Right atrium auricular region (tissue), 2 donors: ENCODE data around the gene TSPYL6. TPM values are rescaled to one million over a fixed set of nuclear protein-coding genes. Genes with fewer than 3 reads are reported as not detected.

Experiments
- DNase-seq: peaks from one replicate; pipeline ENCODE4 v3.0.0-alpha.2; 2019; ENCODE audit warnings: low spot score
- H3K27ac ChIP-seq, 2 donors: fragments of 200-600 bp; sonication (generic); 1 replicate in 1 of 2; 2 replicates in 1 of 2; pipeline ENCODE4 v1.5.1; 2016 to 2019
- H3K27me3 ChIP-seq, 2 donors: fragments of 200-600 bp; sonication (generic); one replicate each; pipeline versions ENCODE4 v1.5.1 to v1.6.0; 2017 to 2019
- H3K36me3 ChIP-seq: fragments of 200-600 bp; sonication (generic); one replicate; pipeline ENCODE4 v1.5.1; 2016
- H3K4me1 ChIP-seq, 2 donors: fragments of 200-600 bp; sonication (generic); one replicate each; pipeline versions ENCODE4 v1.5.1 to v1.6.0; 2017 to 2019
- H3K4me3 ChIP-seq, 2 donors: fragments of 200-600 bp; sonication (generic); 1 replicate in 1 of 2; 2 replicates in 1 of 2; pipeline ENCODE4 v1.5.1; 2017 to 2019; ENCODE audit warnings: mild to moderate bottlenecking in 1 of 2, moderate library complexity in 1 of 2
- H3K9me3 ChIP-seq, 2 donors: fragments of 200-600 bp; sonication (generic); one replicate each; pipeline ENCODE4 v1.5.1; 2019
- CTCF ChIP-seq, 2 donors: fragments of 200-600 bp; sonication (generic); IDR thresholded peaks; one replicate each; pipeline ENCODE4 v1.5.1; 2019; ENCODE audit warnings: antibody characterized with exemption in 2 of 2
- total RNA-seq, 2 donors: library from RNA; depleted of rRNA; stranded (reverse); fragments of >200 nt; gene quantifications; one replicate each; pipeline ENCODE4 v1.1.0, GENCODE V29; 2016

The TSPYL6 gene
- total RNA-seq, 2 donors from 2014 or later: not detected

GRCh38 chr2:54289917-54290316, 33.9 kb upstream of the TSPYL6 start:
- peak overlapping the region in 1 of 2 donors; percentile 11 for H3K27ac ChIP-seq
- no peaks in the 10 kb centered on the region for H3K36me3 ChIP-seq
- H3K9me3 ChIP-seq: no peaks in the 10 kb centered on the region
- no peak for TF ChIP-seq CTCF (IDR thresholded peaks at IDR 0.05)
- no peaks in the 10 kb centered on the region for H3K4me1 ChIP-seq
- H3K4me3 ChIP-seq: no peak overlapping the region
- H3K27me3 ChIP-seq: no peaks in the 10 kb centered on the region
- no peak for DNase-seq

GRCh38 chr2:54287532-54287931, 31.5 kb upstream of the TSPYL6 start:
- H3K27ac ChIP-seq: peak overlapping the region in 1 of 2 donors; percentile 1
- TF ChIP-seq CTCF (IDR thresholded peaks at IDR 0.05): no peak
- peak; percentile 61 for DNase-seq
- H3K27me3 ChIP-seq: no peaks in the 10 kb centered on the region
- H3K4me1 ChIP-seq: no peaks in the 10 kb centered on the region
- H3K36me3 ChIP-seq: no peaks in the 10 kb centered on the region
- no peak overlapping the region for H3K4me3 ChIP-seq
- no peaks in the 10 kb centered on the region for H3K9me3 ChIP-seq

- DNase-seq: no peak
- Histone ChIP-seq H3K9me3 (no peaks in the 10 kb centered on the region), H3K4me1 (no peaks in the 10 kb centered on the region), H3K27me3 (no peaks in the 10 kb centered on the region), H3K36me3 (no peaks in the 10 kb centered on the region), H3K4me3 (no peak overlapping the region), H3K27ac (no peak overlapping the region)
- no peak for TF ChIP-seq CTCF (IDR thresholded peaks at IDR 0.05)
Measured at GRCh38 chr2:54285451-54285850, 29.4 kb upstream of the TSPYL6 start.

- H3K4me3 ChIP-seq: no peak overlapping the region
- DNase-seq: no peak
- H3K27ac ChIP-seq: no peak overlapping the region
- H3K36me3 ChIP-seq: no peaks in the 10 kb centered on the region
- H3K4me1 ChIP-seq: no peaks in the 10 kb centered on the region
- no peaks in the 10 kb centered on the region for H3K27me3 ChIP-seq
- TF ChIP-seq CTCF (IDR thresholded peaks at IDR 0.05): no peak
- H3K9me3 ChIP-seq: no peaks in the 10 kb centered on the region
Measured at GRCh38 chr2:54284826-54285225, 28.8 kb upstream of the TSPYL6 start.

- peak in 1 of 2 donors; percentile 22 for TF ChIP-seq CTCF (IDR thresholded peaks at IDR 0.05)
- H3K27ac ChIP-seq: no peak overlapping the region
- DNase-seq: no peak
- no peaks in the 10 kb centered on the region for H3K36me3 ChIP-seq
- no peak overlapping the region for H3K4me3 ChIP-seq
- H3K27me3 ChIP-seq: no peaks in the 10 kb centered on the region
- H3K4me1 ChIP-seq: no peaks in the 10 kb centered on the region
- H3K9me3 ChIP-seq: no peaks in the 10 kb centered on the region
Measured at GRCh38 chr2:54279385-54279784, 23.4 kb upstream of the TSPYL6 start.

GRCh38 chr2:54275541-54275940, 19.5 kb upstream of the TSPYL6 start:
- DNase-seq: no peak
- H3K4me3 ChIP-seq: no peak overlapping the region
- no peaks in the 10 kb centered on the region for H3K36me3 ChIP-seq
- H3K4me1 ChIP-seq: no peaks in the 10 kb centered on the region
- no peaks in the 10 kb centered on the region for H3K27me3 ChIP-seq
- peak overlapping the region in 1 of 2 donors; percentile 32 for H3K27ac ChIP-seq
- no peak for TF ChIP-seq CTCF (IDR thresholded peaks at IDR 0.05)
- H3K9me3 ChIP-seq: no peaks in the 10 kb centered on the region
